ENCODE data around the gene CSRNP2.

Gene CSRNP2

GRCh38 chr12:51083126-51083833 lies at the start of gene CSRNP2:
Gene CSRNP2, minus strand, starts transcription at chr12:51083596. Its CDS starts 7,035 bp downstream, at chr12:51076561.
- no peaks in the 10 kb centered on the region; the same call in 1 of the 2 replicates for H3K36me3 ChIP-seq (replicated peaks)
- in situ Hi-C loops (cut with MboI; ENCODE audit: low sequenced_read_pairs) = no loop called here
- H3K9me3 ChIP-seq = no peaks in the 10 kb centered on the region
- peak; percentile 94 to 97 for DNase-seq (ENCODE audit: low spot score in 2 of 2)
- no peaks in the 10 kb centered on the region for H3K27me3 ChIP-seq (ENCODE audit: low read depth)
- H3K4me3 ChIP-seq = peak within 1 kb of the TSS; percentile 93
- H3K4me1 ChIP-seq = peaks cover 7% of the 10 kb centered on the region

GRCh38 chr12:51132693-51133092 lies 49.3 kb upstream of the CSRNP2 start:
- Histone ChIP-seq H3K4me1 (peaks cover 6% of the 10 kb centered on the region; the same call in 1 of the 2 replicates), H3K4me3 (no peak overlapping the region), H3K27me3 (ENCODE audit: low read depth) (no peaks in the 10 kb centered on the region), H3K36me3 (replicated peaks) (no peaks in the 10 kb centered on the region), H3K9me3 (no peaks in the 10 kb centered on the region)
- DNase-seq (ENCODE audit: low spot score in 2 of 2) = peak in 1 of 2 experiments; percentile 15
- in situ Hi-C loops (cut with MboI; ENCODE audit: low sequenced_read_pairs) = no loop called here

GRCh38 chr12:51131745-51132521 lies 48.5 kb upstream of the CSRNP2 start:
- in situ Hi-C loops (cut with MboI; ENCODE audit: low sequenced_read_pairs) = no loop called here
- H3K4me1 ChIP-seq = peaks cover 6% of the 10 kb centered on the region; the same call in 1 of the 2 replicates
- H3K4me3 ChIP-seq = no peak overlapping the region
- no peaks in the 10 kb centered on the region for H3K36me3 ChIP-seq (replicated peaks)
- no peaks in the 10 kb centered on the region for H3K27me3 ChIP-seq (ENCODE audit: low read depth)
- no peaks in the 10 kb centered on the region for H3K9me3 ChIP-seq
- no peak for DNase-seq (ENCODE audit: low spot score in 2 of 2)

GRCh38 chr12:51128919-51129318 lies 45.5 kb upstream of the CSRNP2 start:
- Histone ChIP-seq H3K4me1 (peaks cover 6% of the 10 kb centered on the region; the same call in 1 of the 2 replicates), H3K4me3 (no peak overlapping the region), H3K27me3 (ENCODE audit: low read depth) (no peaks in the 10 kb centered on the region), H3K36me3 (replicated peaks) (peaks cover 6% of the 10 kb centered on the region; the same call in 1 of the 2 replicates), H3K9me3 (no peaks in the 10 kb centered on the region)
- in situ Hi-C loops (cut with MboI; ENCODE audit: low sequenced_read_pairs) = no loop called here
- no peak for DNase-seq (ENCODE audit: low spot score in 2 of 2)

GRCh38 chr12:51127050-51127729 lies 43.8 kb upstream of the CSRNP2 start:
- in situ Hi-C loops (cut with MboI; ENCODE audit: low sequenced_read_pairs) = no loop called here

GRCh38 chr12:51126297-51126696 lies 42.9 kb upstream of the CSRNP2 start:
- peaks cover 6% of the 10 kb centered on the region; the same call in 1 of the 2 replicates for H3K36me3 ChIP-seq (replicated peaks)
- H3K9me3 ChIP-seq = no peaks in the 10 kb centered on the region
- H3K27me3 ChIP-seq (ENCODE audit: low read depth) = no peaks in the 10 kb centered on the region
- DNase-seq (ENCODE audit: low spot score in 2 of 2) = no peak
- no peaks in the 10 kb centered on the region; the same call in 1 of the 2 replicates for H3K4me1 ChIP-seq
- in situ Hi-C loops (cut with MboI; ENCODE audit: low sequenced_read_pairs) = no loop called here
- no peak overlapping the region for H3K4me3 ChIP-seq

More at GRCh38 chr12:51127050-51127729, 43.8 kb upstream of the CSRNP2 start:
- Histone ChIP-seq H3K27me3 (ENCODE audit: low read depth) (no peaks in the 10 kb centered on the region), H3K4me3 (no peak overlapping the region), H3K36me3 (replicated peaks) (peaks cover 6% of the 10 kb centered on the region; the same call in 1 of the 2 replicates), H3K4me1 (no peaks in the 10 kb centered on the region; the same call in 1 of the 2 replicates), H3K9me3 (no peaks in the 10 kb centered on the region)
- DNase-seq (ENCODE audit: low spot score in 2 of 2) = no peak

- Histone ChIP-seq H3K4me1 (no peaks in the 10 kb centered on the region; the same call in 1 of the 2 replicates), H3K9me3 (no peaks in the 10 kb centered on the region), H3K4me3 (no peak overlapping the region), H3K36me3 (replicated peaks) (peaks cover 6% of the 10 kb centered on the region; the same call in 1 of the 2 replicates), H3K27me3 (ENCODE audit: low read depth) (no peaks in the 10 kb centered on the region)
- in situ Hi-C loops (cut with MboI; ENCODE audit: low sequenced_read_pairs) = no loop called here
- no peak for DNase-seq (ENCODE audit: low spot score in 2 of 2)
Observed at GRCh38 chr12:51124504-51124903, 41.1 kb upstream of the CSRNP2 start.

GRCh38 chr12:51122844-51123243 lies 39.4 kb upstream of the CSRNP2 start:
- Histone ChIP-seq H3K36me3 (replicated peaks) (peaks cover 6% of the 10 kb centered on the region), H3K9me3 (no peaks in the 10 kb centered on the region), H3K4me3 (no peak overlapping the region), H3K4me1 (no peaks in the 10 kb centered on the region; the same call in 1 of the 2 replicates), H3K27me3 (ENCODE audit: low read depth) (no peaks in the 10 kb centered on the region)
- DNase-seq (ENCODE audit: low spot score in 2 of 2) = no peak
- in situ Hi-C loops (cut with MboI; ENCODE audit: low sequenced_read_pairs) = no loop called here

- in situ Hi-C loops (cut with MboI; ENCODE audit: low sequenced_read_pairs) = no loop called here
- no peak for DNase-seq (ENCODE audit: low spot score in 2 of 2)
- no peaks in the 10 kb centered on the region; the same call in 1 of the 2 replicates for H3K4me1 ChIP-seq
- H3K36me3 ChIP-seq (replicated peaks) = peaks cover 22% of the 10 kb centered on the region
- no peak overlapping the region for H3K4me3 ChIP-seq
- H3K9me3 ChIP-seq = no peaks in the 10 kb centered on the region
- H3K27me3 ChIP-seq (ENCODE audit: low read depth) = no peaks in the 10 kb centered on the region
Observed at GRCh38 chr12:51118706-51119105, 35.3 kb upstream of the CSRNP2 start.

- no peaks in the 10 kb centered on the region for H3K27me3 ChIP-seq (ENCODE audit: low read depth)
- no peaks in the 10 kb centered on the region for H3K9me3 ChIP-seq
- H3K4me3 ChIP-seq = no peak overlapping the region
- DNase-seq (ENCODE audit: low spot score in 2 of 2) = no peak
- H3K4me1 ChIP-seq = no peaks in the 10 kb centered on the region
- in situ Hi-C loops (cut with MboI; ENCODE audit: low sequenced_read_pairs) = no loop called here
- peaks cover 42% of the 10 kb centered on the region for H3K36me3 ChIP-seq (replicated peaks)
Observed at GRCh38 chr12:51115533-51115932, 32.1 kb upstream of the CSRNP2 start.

GRCh38 chr12:51108136-51108535 lies 24.7 kb upstream of the CSRNP2 start:
- Histone ChIP-seq H3K9me3 (no peaks in the 10 kb centered on the region), H3K4me1 (no peaks in the 10 kb centered on the region), H3K27me3 (ENCODE audit: low read depth) (no peaks in the 10 kb centered on the region), H3K4me3 (no peak overlapping the region), H3K36me3 (replicated peaks) (peaks cover 61% of the 10 kb centered on the region)
- DNase-seq (ENCODE audit: low spot score in 2 of 2) = no peak
- in situ Hi-C loops (cut with MboI; ENCODE audit: low sequenced_read_pairs) = no loop called here

GRCh38 chr12:51103977-51104376 lies 20.6 kb upstream of the CSRNP2 start:
- in situ Hi-C loops (cut with MboI; ENCODE audit: low sequenced_read_pairs) = no loop called here
- H3K4me1 ChIP-seq = no peaks in the 10 kb centered on the region
- DNase-seq (ENCODE audit: low spot score in 2 of 2) = no peak
- no peak overlapping the region for H3K4me3 ChIP-seq
- H3K27me3 ChIP-seq (ENCODE audit: low read depth) = no peaks in the 10 kb centered on the region
- H3K9me3 ChIP-seq = no peaks in the 10 kb centered on the region
- peaks cover 60% of the 10 kb centered on the region for H3K36me3 ChIP-seq (replicated peaks)

GRCh38 chr12:51098611-51099010 lies 15.2 kb upstream of the CSRNP2 start:
- no peak for DNase-seq (ENCODE audit: low spot score in 2 of 2)
- Histone ChIP-seq H3K36me3 (replicated peaks) (peaks cover 66% of the 10 kb centered on the region), H3K4me1 (no peaks in the 10 kb centered on the region), H3K9me3 (no peaks in the 10 kb centered on the region), H3K27me3 (ENCODE audit: low read depth) (no peaks in the 10 kb centered on the region), H3K4me3 (no peak overlapping the region)
- in situ Hi-C loops (cut with MboI; ENCODE audit: low sequenced_read_pairs) = no loop called here

Data from HAP-1 (cell line).